ENCODE measurements around the gene KRTAP10-9.

Gene KRTAP10-9

DNA sequence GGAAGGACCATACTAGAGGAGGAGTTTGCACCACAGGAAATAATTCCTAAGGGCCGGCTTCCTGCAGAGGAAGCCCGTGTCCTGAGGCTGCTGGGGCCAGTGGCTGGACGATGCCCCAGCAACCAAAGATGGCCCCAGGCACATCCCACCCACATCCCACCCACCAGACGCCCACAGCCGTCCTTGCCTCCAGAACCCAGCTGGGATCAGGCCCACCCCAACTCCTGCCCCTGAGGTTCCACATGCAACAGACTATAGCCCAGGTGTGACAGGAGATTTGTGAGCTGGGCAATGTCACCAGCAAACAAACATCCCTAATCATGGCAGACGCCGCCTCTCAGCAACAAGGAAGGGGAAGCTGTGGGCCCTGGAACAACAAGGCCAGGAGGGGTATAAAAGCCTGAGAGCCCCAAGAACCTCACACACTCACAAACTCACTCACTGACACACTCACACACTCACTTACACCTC is at the start of gene KRTAP10-9:
Gene KRTAP10-9, plus strand, starts transcription at position 421 of the 471 bp plus-strand sequence. CDS start 79 bp downstream, outside the sequence.
- POLR2A ChIA-PET, result no interaction called here
- no peak for TF ChIP-seq ZNF626 (tag by site-specific recombination; IDR thresholded peaks at IDR 0.05)
- TF ChIP-seq ZNF837 (tag by site-specific recombination; IDR thresholded peaks at IDR 0.05), result no peak
- TF ChIP-seq SP2 (tag by site-specific recombination; IDR thresholded peaks at IDR 0.05), result no peak
- TF ChIP-seq ZNF221 (tag by site-specific recombination; IDR thresholded peaks at IDR 0.05; ENCODE audit: borderline replicate concordance), result no peak
- TF ChIP-seq ZSCAN4 (tag by site-specific recombination; IDR thresholded peaks at IDR 0.05), result no peak
- TF ChIP-seq ZNF658 (tag by site-specific recombination; IDR thresholded peaks at IDR 0.05), result no peak
- no peak for TF ChIP-seq ZNF280C (tag by site-specific recombination; IDR thresholded peaks at IDR 0.05)
- TF ChIP-seq ZNF211 (tag by site-specific recombination; IDR thresholded peaks at IDR 0.05; ENCODE audit: low read depth), result no peak
- TF ChIP-seq ZNF791 (tag by site-specific recombination; IDR thresholded peaks at IDR 0.05), result no peak
- TF ChIP-seq ZNF560 (tag by site-specific recombination; IDR thresholded peaks at IDR 0.05; ENCODE audit: borderline replicate concordance), result no peak
- no peak for TF ChIP-seq ZNF571 (tag by site-specific recombination; IDR thresholded peaks at IDR 0.05)
- H3K9me3 ChIP-seq (ENCODE audit: control insufficient read depth, insufficient read depth, low read depth, low read length), result no peaks in the 10 kb centered on the region

GRCh38 chr21:44578371-44579055 is 48.4 kb upstream of the KRTAP10-9 start:
- POLR2A ChIA-PET, result no interaction called here
- H3K4me1 ChIP-seq (ENCODE audit: control insufficient read depth, insufficient read depth, low read length), result no peaks in the 10 kb centered on the region
- H3K4me3 ChIP-seq (ENCODE audit: low read depth, low read length), result no peak overlapping the region
- H3K27ac ChIP-seq (ENCODE audit: extremely low read depth, low read depth, low read length), result no peak overlapping the region
- no peaks in the 10 kb centered on the region for H3K9me3 ChIP-seq (ENCODE audit: control insufficient read depth, insufficient read depth, low read depth, low read length)
- CTCF ChIA-PET, result no interaction called here
- no peaks in the 10 kb centered on the region for H3K36me3 ChIP-seq (ENCODE audit: control insufficient read depth in 2 of 2, insufficient read depth in 1 of 2, low read length in 2 of 2)
- TF ChIP-seq ZNF121 (tag by site-specific recombination; IDR thresholded peaks at IDR 0.05) (no peak), ZNF132 (tag by site-specific recombination; IDR thresholded peaks at IDR 0.05; ENCODE audit: borderline replicate concordance) (no peak), KLF1 (tag by site-specific recombination; IDR thresholded peaks at IDR 0.05) (no peak), YY1 (tag by site-specific recombination; IDR thresholded peaks at IDR 0.05) (no peak), PBX3 (CRISPR knock-in tag; IDR thresholded peaks at IDR 0.05) (no peak), ZNF521 (tag by site-specific recombination; IDR thresholded peaks at IDR 0.05) (no peak), SALL2 (tag by site-specific recombination; IDR thresholded peaks at IDR 0.05; ENCODE audit: borderline replicate concordance) (no peak)

More for the DNA sequence above, at the start of gene KRTAP10-9:
- H3K27ac ChIP-seq (ENCODE audit: extremely low read depth, low read depth, low read length), result no peak within 1 kb of the TSS
- H3K4me1 ChIP-seq (ENCODE audit: control insufficient read depth, insufficient read depth, low read length), result no peaks in the 10 kb centered on the region
- CTCF ChIA-PET, result no interaction called here
- no peaks in the 10 kb centered on the region for H3K36me3 ChIP-seq (ENCODE audit: control insufficient read depth in 2 of 2, insufficient read depth in 1 of 2, low read length in 2 of 2)
- H3K4me3 ChIP-seq (ENCODE audit: low read depth, low read length), result no peak within 1 kb of the TSS

Measured in HEK293 (cell line).